Globus pallidus (tissue), 1 donor: ENCODE results near the gene RNF213.
"Not testable (repeated sequence)": the region's sequence is repeated elsewhere in the genome, so short reads cannot be mapped to it uniquely, and the experiment has no call there.

Experiments used
- DNase-seq: peaks from one replicate; pipeline ENCODE4 v3.0.0-alpha.2; 2015; ENCODE audit warnings: low spot score

RNF213 gene

GRCh38 chr17:80295146-80295545 is 34.5 kb downstream of the RNF213 start:
- DNase-seq = no peak

GRCh38 chr17:80295559-80295958 is 34.9 kb downstream of the RNF213 start:
- DNase-seq = no peak

- DNase-seq = no peak
Measured at GRCh38 chr17:80296221-80296620, 35.6 kb downstream of the RNF213 start.

DNA sequence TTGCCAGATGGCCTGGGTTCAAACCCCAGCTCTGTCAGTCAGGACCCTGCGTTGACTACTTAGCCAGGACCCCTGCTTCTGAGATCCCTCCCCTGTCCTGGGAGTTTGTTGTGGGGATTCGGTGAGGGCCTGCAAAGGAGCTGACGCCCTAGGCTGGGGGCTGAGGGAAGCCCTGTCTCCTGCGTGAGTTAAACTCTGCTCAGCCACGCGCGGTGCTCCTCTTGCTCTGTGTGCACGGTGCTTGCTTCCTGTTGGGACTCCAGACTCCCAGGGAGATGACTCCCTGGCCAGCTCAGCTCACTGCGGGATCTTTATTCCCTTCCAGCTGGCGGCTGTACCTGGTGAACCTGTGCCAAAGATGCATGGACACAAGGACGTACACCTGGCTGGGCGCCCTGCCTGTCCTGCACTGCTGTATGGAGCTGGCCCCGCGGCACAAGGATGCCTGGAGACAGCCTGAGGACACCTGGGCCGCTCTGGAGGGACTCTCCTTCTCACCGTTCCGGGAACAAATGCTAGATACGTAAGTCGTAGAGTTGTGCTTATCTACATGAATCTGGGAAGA is 37.4 kb downstream of the RNF213 start:
- no peak for DNase-seq

DNA sequence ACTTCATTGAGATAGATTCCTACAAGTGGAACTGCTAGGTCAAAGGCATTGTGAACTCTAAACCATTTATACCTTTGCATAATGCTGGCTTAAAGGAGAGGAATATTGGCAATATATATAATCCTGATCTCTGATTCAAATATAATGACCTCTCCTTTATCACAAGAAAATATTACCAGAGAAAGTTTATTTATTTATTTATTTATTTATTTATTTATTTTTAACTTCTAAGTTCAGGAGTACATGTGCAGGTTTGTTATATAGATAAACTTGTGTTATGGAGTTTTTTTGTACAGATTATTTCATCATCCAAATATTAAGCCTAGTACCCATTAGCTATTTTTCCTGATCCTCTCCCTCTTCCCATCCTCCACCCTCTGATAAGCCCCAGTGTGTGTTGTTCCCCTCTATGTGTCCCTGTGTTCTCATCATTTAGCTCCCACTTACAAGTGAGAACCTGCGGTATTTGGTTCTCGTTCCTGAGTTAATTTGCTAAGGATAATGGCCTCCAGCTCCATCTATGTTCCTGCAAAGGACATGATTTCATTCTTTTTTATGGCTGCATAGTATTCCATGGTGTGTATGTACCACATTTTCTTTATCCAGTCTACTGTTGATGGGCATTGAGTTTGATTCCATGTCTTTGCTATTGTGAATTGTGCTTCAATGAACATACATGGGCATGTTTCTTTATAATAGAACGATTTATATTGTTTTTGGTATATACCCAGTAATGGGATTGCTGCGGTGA is 38.9 kb downstream of the RNF213 start:
- DNase-seq = not testable (repeated sequence)

- DNase-seq = not testable (repeated sequence)
Measured at GRCh38 chr17:80300756-80301155, 40.1 kb downstream of the RNF213 start.

GRCh38 chr17:80303824-80304223 is 43.2 kb downstream of the RNF213 start:
- no peak for DNase-seq

DNA sequence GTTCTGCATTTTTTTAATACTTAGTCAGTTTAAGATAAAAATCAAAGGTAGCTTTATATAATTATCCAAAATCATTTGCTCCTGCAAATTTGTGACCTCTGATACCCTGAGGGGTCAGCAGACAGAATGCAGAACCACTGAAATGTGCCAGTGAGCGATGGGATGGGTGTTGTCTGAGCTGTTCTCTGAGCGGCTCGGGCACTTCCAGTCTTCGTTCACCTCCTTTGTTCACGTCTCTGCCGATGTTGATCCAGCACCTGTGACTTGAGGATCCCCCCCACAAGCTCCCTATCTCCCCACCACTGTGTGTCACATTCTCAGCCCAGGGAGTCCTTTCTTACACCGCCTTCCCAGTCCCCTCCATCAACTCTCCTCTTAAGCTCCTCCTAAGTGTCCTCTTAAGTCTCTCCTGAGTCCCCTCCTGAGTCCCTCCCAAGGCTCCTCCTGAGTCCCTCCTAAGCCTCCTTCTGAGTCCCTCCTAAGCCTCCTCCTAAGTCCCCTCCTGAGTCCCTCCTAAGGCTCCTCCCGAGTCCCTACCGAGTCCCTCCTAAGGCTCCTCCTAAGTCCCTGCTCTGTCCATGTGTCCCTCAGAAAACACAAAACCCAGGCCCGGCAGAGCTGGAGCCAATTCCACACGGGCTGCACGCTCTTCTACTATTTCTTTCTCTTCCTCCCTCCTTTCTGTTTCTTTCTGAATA is 47.5 kb downstream of the RNF213 start:
- DNase-seq = no peak

DNA sequence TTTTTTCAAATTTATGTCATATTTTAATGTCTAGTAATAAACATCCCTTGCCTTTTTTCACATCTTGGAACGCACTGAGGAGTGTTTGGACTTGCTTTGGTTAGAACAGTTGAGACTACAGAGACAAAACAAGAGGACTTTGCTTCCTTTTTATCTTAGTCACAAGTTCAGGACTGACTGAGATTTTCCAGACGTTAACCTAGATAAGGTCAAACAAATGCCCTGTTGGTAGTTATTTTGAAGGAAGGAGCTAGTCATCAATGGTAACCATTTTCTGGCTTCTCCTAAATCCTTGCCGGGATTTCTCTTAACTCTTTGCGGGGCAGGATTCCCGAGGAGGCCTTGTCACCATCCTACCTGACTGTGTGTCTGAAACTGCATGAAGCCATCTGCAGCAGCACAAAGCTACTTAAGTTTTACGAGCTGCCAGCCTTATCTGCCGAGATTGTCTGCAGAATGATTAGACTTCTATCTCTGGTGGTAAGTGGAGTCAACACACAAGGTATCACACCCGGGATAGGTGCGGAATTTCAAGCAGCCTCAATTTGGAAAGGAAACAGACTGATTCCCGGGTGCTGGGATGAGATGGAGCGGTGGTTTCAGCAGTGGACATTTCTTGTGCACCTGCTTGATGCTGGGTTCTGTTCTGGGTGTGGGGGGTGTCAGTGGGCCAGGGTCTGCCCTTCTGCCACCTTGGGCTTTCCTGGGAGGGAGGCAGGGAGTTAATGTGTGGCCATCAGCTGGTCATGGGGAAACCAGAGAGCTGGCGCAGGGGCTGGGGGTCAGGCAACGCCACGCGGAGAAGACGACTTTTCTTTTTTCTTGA is 48.3 kb downstream of the RNF213 start:
- no peak for DNase-seq

DNA sequence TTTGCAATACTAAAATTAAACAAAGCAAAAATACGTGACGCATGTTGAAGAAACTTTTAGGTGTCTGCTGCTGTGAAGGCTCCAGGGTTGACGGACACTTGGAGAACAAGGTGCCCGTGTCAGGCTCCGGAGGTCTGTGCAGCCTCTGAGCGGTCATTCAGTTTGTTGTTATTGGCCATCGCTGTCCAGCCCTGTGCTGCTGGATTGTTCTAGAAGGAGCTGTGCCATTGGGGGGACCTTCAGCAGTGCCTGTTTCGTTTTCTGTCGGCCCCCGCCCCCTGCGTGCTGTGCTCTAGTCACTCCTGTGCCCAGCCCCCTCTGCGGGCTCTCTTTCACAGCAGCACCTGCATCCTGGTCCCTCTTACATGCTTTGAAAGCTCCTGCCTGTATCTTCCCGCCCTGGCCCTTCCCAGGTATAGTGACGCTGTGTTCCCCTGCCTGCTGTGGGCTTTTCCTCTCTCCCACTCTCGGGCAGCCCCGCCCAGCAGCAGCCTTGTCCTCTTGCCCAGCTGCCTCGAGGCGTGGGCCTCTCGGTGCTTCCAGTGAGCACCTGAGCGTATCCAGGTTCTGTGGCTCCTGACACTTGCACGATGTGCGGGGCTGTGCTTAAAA is 50.7 kb downstream of the RNF213 start:
- no peak for DNase-seq

DNA sequence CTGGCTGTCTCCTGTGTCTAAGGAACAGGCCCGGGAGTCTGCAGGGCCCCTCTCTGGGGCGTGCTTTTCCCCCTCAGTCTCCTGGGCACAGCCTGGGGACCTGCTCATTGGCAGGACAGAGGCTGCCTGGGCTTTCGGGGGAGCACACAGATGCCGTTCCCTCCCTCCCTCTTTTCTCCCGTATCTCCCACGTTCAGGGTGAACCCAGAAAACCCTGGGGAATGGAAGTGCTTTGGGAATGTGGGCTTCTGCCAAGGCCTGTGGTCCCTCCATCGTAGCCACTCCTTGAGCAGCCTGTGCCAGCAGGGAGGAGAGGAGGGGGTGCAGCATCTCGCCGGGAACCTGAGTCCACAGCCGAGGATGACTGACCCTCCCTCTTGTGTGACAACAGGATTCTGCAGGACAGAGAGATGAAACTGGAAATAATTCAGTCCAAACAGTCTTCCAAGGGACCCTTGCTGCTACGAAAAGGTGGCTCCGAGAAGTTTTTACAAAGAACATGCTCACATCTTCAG is 52.0 kb downstream of the RNF213 start:
- no peak for DNase-seq

GRCh38 chr17:80313160-80313829 is 52.6 kb downstream of the RNF213 start:
- no peak for DNase-seq

DNA sequence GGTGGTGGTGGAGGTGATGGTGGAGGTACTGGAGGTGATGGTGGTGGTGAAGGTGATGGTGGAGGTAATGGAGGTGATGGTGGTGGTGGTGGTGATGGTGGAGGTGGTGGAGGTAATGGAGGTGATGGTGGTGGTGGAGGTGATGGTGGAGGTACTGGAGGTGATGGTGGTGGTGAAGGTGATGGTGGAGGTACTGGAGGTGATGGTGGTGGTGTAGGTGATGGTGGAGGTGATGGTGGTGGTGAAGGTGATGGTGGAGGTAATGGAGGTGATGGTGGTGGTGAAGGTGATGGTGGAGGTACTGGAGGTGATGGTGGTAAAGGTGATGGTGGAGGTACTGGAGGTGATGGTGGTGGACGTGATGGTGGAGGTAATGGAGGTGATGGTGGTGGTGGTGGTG is 53.3 kb downstream of the RNF213 start:
- DNase-seq = not testable (repeated sequence)

DNA sequence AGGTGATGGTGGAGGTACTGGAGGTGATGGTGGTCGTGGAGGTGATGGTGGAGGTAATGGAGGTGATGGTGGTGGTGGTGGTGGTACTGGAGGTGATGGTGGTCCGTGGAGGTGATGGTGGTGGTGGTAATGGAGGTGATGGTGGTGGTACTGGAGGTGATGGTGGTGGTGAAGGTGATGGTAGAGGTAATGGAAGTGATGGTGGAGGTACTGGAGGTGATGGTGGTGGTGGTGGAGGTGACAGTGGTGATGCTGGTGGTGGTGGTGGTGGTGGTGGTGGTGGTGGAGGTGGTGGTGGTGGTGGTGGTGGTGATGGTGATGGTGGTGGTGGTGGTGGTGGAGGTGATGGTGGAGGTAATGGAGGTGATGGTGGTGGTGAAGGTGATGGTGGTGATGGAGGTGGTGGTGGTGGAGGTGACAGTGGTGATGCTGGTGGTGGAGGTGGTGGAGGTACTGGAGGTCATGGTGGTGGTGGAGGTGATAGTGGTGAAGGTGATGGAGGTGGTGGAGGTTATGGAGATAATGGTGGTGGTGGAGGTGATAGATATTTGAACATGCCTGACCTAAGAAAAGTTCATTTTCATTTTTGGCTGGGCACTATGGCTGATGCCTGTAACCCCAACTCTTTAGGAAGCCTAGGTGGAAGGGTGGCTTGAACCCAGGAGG is 55.0 kb downstream of the RNF213 start:
- no peak for DNase-seq

DNA sequence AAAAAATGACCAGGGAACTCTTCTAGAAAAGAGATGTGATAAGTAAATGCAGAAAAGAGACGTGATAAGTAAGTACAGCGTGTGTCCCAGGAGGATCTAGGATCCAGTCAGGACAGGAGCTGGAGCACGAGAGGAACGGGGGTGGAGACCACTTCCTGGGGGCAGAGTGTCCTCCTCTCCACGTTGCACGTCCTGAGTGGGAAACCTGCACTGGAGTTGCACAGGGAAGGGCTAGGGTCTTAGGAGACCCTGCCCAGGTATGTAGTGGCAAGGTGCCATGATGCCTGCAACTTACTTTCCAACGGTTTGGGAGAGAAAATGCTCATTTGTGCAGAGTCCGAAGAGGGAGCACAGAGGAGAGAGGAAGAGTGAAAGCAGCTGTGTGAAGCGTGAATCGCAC is 55.8 kb downstream of the RNF213 start:
- no peak for DNase-seq

DNA sequence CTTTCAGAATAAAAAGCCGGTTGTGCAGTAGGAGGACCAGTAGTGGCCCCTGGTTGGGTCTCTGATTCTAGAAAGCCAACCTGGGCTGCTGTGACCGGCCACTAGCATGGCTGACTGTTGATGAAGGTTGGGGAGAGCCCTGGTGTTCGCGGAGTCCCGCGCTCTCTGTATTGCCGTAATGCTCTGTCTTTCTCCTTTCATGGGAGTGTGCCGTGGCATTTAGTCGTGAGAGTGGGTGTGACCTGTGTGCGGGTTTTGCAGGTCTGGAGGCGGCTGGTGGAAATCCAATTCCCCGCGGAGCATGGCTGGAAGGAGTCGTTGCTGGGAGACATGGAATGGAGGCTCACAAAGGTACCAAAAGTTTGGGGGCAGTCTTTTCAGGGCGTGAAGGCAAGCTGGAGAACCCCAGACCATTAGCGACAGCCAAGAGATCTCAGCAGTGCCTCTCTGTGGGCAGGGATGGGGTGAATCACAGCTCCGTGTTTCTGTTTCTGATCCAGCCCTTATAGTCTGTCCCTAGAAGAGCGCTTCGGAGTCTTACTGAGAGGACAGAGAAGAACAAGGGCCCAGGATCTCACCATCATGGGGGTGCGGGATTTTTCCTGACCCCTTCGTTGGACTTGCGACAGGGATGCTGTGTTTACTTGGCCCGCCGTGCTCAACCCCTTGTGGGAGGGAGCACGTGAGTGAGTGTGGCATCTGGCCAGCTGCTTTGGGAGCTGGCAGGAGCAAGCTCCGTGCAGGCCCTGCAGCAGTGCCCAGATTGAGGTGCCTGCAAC is 56.5 kb downstream of the RNF213 start:
- DNase-seq = no peak

DNA sequence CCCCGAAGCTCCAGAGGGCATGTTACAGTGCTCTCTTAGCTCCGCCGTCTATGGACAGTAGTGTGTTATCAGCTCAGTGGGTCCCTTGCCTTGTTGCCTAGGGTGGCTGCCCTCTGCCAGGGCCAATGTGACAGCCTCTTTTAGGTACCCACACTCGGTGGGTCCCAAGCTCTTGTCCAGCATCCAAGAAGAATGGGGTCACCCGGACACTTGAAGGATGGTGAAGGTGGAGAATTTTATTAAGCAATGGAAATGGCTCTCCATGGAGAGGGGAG is 57.0 kb downstream of the RNF213 start:
- no peak for DNase-seq

DNA sequence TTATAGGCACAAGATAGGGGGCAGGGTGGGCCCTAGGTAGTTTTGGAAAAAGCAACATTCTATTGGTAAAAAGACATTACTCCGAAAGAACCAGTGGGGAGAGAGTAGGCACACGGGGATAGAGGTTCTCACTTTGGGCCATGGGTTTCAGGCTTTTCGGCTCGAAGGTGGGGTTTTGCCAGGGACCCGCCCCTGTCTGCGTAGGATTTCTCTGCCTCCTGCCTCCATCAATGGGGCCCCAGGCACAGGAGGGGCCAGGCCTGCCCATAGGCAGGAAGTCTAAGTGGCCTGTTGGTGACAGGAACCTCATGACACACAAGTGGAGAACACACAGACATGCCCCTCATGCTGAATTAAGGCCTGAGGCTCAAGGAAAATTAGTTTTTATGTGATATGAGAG is 57.5 kb downstream of the RNF213 start:
- no peak for DNase-seq

DNA sequence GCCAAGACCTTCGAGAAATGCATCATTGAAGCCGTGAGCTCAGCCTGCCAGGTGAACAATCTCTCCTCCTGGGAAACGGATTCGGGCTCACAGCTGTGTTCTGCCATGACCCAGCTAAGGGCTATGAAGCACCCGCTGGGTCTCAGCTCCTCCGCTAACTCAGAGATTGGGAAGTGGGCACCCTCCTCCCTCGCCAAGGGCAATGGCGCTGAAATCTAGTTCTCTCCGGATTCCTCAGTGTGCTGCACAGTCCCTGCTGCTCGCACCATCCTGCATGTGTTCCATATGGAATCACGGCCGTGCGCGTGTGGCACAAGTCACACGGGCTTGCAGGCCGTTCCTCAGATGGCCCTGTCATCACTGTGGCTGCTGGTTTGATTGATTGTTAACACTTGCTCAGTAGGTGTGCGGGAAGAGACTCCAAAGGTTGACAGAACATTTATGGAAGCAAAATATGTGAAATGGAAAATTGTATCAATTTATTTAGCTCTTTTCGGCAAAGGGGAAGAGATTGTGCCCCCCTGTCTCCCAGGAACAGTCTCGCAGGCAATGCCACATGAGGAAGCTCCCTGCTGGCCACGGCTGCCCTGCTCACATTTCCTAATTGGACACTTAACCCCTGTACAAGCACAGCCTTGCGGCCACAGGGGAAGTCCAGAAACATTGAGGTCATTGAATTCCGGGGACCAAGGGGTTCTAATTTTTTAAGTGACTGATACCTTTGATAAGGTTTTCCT is 58.8 kb downstream of the RNF213 start:
- no peak for DNase-seq

GRCh38 chr17:80319999-80320344 is 59.3 kb downstream of the RNF213 start:
- no peak for DNase-seq
